GM13976 (cell line): Measurements from ENCODE around the gene VIL1.

Source experiments
- DNase-seq: peaks from one replicate; pipeline ENCODE4 v3.0.0; 2012; ENCODE audit warnings: low spot score
- in situ Hi-C: fragments of 300-500 bp; cut with MboI; formaldehyde crosslinking; loops from one replicate; pipeline ENCODE4 v1.12.0; 2022; ENCODE audit warnings: low sequenced_read_pairs, mixed read lengths, inconsistent platforms; ENCODE audit not compliant: unreplicated experiment
- TF ChIP-seq, protein P1 (sequence below): IDR thresholded peaks from 2 replicates; pipeline ENCODE4 v1.5.1; 2012; ENCODE audit warnings: borderline replicate concordance, mild to moderate bottlenecking; ENCODE audit not compliant: insufficient read depth; ENCODE audit errors: extremely low read depth, missing control alignments, control extremely low read depth

Gene VIL1

DNA sequence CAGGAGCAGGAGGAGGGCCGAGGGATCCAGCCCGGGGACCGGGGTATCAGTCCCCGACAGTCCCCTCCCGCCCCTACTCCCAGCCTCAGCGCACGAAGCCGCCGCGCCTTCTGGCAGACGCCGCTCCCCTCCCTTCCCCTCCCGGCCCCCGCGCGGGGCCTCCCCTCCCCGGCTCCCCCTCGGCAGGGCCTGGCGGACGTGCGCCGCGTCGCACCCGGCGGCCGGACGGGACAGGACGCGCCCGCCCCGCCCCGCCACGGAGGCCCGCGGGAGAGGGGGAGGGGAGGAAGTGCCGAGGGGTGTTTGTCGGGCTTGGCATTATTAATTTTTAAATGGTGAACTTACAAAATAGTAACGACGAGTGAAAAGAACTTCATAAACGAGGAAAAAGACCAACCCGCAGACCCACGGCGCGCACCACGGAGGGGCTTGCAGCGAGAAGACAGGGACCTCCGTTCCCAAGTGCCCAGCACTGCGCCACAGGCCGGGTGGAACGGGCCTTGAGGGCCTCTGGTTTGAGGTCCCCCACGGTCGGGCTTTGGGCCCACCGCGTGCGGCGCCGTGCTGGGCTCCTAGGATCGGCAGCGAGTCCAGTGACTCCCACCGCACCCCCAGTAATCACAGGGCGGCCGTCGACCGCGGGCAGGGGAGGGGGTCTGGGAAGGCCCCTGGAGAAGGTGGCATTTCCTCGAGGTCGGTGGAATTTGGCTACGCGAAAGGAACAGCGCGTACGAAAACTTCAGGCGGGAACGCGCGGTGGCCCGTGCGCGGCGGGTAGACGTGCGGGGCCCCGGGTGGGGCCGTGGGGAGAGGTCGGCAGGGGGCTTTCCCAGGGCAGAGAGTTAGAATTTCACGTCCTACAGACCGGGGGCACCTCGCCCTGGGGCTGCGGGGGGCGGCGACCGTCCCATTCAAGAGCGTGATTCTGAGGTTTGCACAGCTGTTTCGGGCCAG, 20.2 kb upstream of the VIL1 start:
- peak; percentile 86 for DNase-seq
- in situ Hi-C loops = no loop called here
- TF ChIP-seq, protein P1, sequence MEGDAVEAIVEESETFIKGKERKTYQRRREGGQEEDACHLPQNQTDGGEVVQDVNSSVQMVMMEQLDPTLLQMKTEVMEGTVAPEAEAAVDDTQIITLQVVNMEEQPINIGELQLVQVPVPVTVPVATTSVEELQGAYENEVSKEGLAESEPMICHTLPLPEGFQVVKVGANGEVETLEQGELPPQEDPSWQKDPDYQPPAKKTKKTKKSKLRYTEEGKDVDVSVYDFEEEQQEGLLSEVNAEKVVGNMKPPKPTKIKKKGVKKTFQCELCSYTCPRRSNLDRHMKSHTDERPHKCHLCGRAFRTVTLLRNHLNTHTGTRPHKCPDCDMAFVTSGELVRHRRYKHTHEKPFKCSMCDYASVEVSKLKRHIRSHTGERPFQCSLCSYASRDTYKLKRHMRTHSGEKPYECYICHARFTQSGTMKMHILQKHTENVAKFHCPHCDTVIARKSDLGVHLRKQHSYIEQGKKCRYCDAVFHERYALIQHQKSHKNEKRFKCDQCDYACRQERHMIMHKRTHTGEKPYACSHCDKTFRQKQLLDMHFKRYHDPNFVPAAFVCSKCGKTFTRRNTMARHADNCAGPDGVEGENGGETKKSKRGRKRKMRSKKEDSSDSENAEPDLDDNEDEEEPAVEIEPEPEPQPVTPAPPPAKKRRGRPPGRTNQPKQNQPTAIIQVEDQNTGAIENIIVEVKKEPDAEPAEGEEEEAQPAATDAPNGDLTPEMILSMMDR = no peak

DNA sequence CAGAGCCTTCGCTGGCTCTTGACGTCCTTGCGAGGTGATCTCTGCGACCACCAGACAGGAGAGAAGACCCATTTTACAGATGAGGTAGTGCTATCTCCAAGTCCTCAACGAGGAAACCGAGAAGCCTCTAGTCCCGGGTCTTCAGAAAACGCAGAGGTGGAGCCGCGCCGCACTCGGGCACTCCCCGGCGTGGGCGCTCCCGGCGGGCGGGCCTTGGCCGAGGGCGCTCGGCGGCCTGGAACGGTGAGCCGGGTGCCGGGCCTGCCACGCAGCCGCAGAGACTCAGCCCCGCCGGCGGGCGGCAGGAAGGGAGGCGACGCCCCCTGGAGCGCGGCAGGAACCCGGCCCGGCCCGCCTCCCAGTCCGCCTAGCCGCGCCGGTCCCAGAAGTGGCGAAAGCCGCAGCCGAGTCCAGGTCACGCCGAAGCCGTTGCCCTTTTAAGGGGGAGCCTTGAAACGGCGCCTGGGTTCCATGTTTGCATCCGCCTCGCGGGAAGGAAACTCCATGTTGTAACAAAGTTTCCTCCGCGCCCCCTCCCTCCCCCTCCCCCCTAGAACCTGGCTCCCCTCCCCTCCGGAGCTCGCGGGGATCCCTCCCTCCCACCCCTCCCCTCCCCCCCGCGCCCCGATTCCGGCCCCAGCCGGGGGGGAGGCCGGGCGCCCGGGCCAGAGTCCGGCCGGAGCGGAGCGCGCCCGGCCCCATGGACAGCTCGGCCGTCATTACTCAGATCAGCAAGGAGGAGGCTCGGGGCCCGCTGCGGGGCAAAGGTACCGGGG, 19.3 kb upstream of the VIL1 start, which contains the start of gene CTDSP1:
TSS of gene CTDSP1 (plus strand) at position 478 of the 776 bp plus-strand sequence. CDS start at position 701, 223 bp downstream.
- in situ Hi-C loops = loop anchor here (25.0 kb wide), 2 partner anchors 238 to 438 kb away; partner anchors contain the start of gene PRKAG3
- DNase-seq = peak; percentile 90
- TF ChIP-seq, protein P1 = no peak

- TF ChIP-seq, protein P1 = no peak
- in situ Hi-C loops = loop anchor here (25.0 kb wide), 2 partner anchors 237 to 437 kb away; partner anchors contain the start of gene PRKAG3
- DNase-seq = no peak
These were observed 18.6 kb upstream of the VIL1 start for GRCh38 chr2:218400167-218400929.

- TF ChIP-seq, protein P1 = no peak
- DNase-seq = no peak
- in situ Hi-C loops = loop anchor here (25.0 kb wide), 2 partner anchors 236 to 436 kb away; partner anchors contain the start of gene PRKAG3
These were observed 17.7 kb upstream of the VIL1 start for GRCh38 chr2:218400930-218401881.

DNA sequence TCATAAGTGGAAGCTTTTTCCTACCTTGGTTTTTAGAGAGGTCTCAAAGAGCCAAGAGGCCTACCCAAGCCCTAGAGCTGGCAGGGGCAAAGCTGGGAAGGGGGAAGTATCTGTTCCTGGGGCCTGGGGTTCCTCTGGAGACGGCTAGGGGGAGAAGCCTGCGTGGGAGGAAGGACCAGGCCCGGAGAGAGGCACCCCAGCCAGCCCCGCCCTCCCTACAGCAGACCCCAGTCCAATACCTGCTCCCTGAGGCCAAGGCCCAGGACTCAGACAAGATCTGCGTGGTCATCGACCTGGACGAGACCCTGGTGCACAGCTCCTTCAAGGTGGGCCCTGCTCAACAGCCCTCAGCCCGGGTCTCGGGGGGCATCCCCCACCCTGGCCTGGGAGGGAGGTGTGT, 17.0 kb upstream of the VIL1 start:
- TF ChIP-seq, protein P1 = no peak
- in situ Hi-C loops = loop anchor here (25.0 kb wide), 2 partner anchors 235 to 435 kb away; partner anchors contain the start of gene PRKAG3
- DNase-seq = no peak
